Measurements from ENCODE around the gene CADM1.

Gene CADM1

GRCh38 chr11:115504276-115505158 lies at the start of gene CADM1:
Gene CADM1 (minus strand): TSS chr11:115504415.
- peak; percentile 28 to 67 for DNase-seq (ENCODE audit: low read depth in 2 of 2)

GRCh38 chr11:115552773-115553438 lies 48.7 kb upstream of the CADM1 start:
- no peak for DNase-seq (ENCODE audit: low read depth in 2 of 2)

GRCh38 chr11:115552151-115552772 lies 48.0 kb upstream of the CADM1 start:
- no peak for DNase-seq (ENCODE audit: low read depth in 2 of 2)

- no peak for DNase-seq (ENCODE audit: low read depth in 2 of 2)
Measured at GRCh38 chr11:115550291-115551059, 46.3 kb upstream of the CADM1 start.

- no peak for DNase-seq (ENCODE audit: low read depth in 2 of 2)
Measured at GRCh38 chr11:115548878-115549528, 44.8 kb upstream of the CADM1 start.

GRCh38 chr11:115545581-115546210 lies 41.5 kb upstream of the CADM1 start:
- DNase-seq (ENCODE audit: low read depth in 2 of 2), result no peak

- DNase-seq (ENCODE audit: low read depth in 2 of 2), result no peak
Measured at GRCh38 chr11:115544422-115544948, 40.3 kb upstream of the CADM1 start.

- DNase-seq (ENCODE audit: low read depth in 2 of 2), result no peak
Measured at GRCh38 chr11:115541518-115541917, 37.3 kb upstream of the CADM1 start.

GRCh38 chr11:115539844-115540243 lies 35.6 kb upstream of the CADM1 start:
- no peak for DNase-seq (ENCODE audit: low read depth in 2 of 2)

- DNase-seq (ENCODE audit: low read depth in 2 of 2), result no peak
Measured at GRCh38 chr11:115535781-115536180, 31.6 kb upstream of the CADM1 start.

GRCh38 chr11:115530752-115531151 lies 26.5 kb upstream of the CADM1 start:
- DNase-seq (ENCODE audit: low read depth in 2 of 2), result no peak

- no peak for DNase-seq (ENCODE audit: low read depth in 2 of 2)
Measured at GRCh38 chr11:115528225-115528624, 24.0 kb upstream of the CADM1 start.

- DNase-seq (ENCODE audit: low read depth in 2 of 2), result no peak
Measured at GRCh38 chr11:115527534-115528125, 23.4 kb upstream of the CADM1 start.

- DNase-seq (ENCODE audit: low read depth in 2 of 2), result no peak
Measured at GRCh38 chr11:115525531-115526006, 21.4 kb upstream of the CADM1 start.

- no peak for DNase-seq (ENCODE audit: low read depth in 2 of 2)
Measured at GRCh38 chr11:115524572-115524971, 20.4 kb upstream of the CADM1 start.

GRCh38 chr11:115523727-115524399 lies 19.6 kb upstream of the CADM1 start:
- DNase-seq (ENCODE audit: low read depth in 2 of 2), result no peak

- DNase-seq (ENCODE audit: low read depth in 2 of 2), result no peak
Measured at GRCh38 chr11:115522302-115522701, 18.1 kb upstream of the CADM1 start.

GRCh38 chr11:115521825-115522224 lies 17.6 kb upstream of the CADM1 start:
- DNase-seq (ENCODE audit: low read depth in 2 of 2), result no peak

GRCh38 chr11:115518983-115519628 lies 14.9 kb upstream of the CADM1 start:
- DNase-seq (ENCODE audit: low read depth in 2 of 2), result no peak

Measured in stimulated activated CD8-positive, alpha-beta memory T cell treated with anti-CD3 and anti-CD28 coated beads, Interleukin-2, amount 100 ng/mL, for 1 hour (primary cell).